GM23248 (cell line): ENCODE results near the gene OR1S1. TPM values are rescaled to one million over a fixed set of nuclear protein-coding genes. Genes with fewer than 3 reads are reported as not detected.

Experiments
- DNase-seq: peaks from one replicate; pipeline ENCODE4 v3.0.0-alpha.2; 2015
- H2AFZ ChIP-seq: fragments of 200-600 bp; sonication (generic); 2 replicates; pipeline ENCODE4 v1.6.1; 2016; ENCODE audit warnings: antibody characterized with exemption
- H3F3A ChIP-seq: fragments of 200-600 bp; sonication (generic); 2 replicates; pipeline ENCODE4 v1.6.1; 2016; ENCODE audit warnings: mild to moderate bottlenecking, antibody characterized with exemption, mixed run types; ENCODE audit not compliant: insufficient read depth
- H3K27ac ChIP-seq: fragments of 200-600 bp; sonication (generic); 2 replicates; pipeline ENCODE4 v1.5.1; 2016; ENCODE audit warnings: mild to moderate bottlenecking
- H3K27me3 ChIP-seq: fragments of 200-600 bp; sonication (generic); replicated peaks from 2 replicates; pipeline ENCODE4 v1.6.1; 2016; ENCODE audit warnings: mild to moderate bottlenecking; ENCODE audit not compliant: insufficient read depth
- H3K36me3 ChIP-seq: fragments of 200-600 bp; sonication (generic); 2 replicates; pipeline ENCODE4 v1.6.1; 2016; ENCODE audit warnings: low read depth, mild to moderate bottlenecking
- H3K4me1 ChIP-seq: fragments of 200-600 bp; sonication (generic); 2 replicates; pipeline ENCODE4 v1.6.1; 2016; ENCODE audit warnings: mild to moderate bottlenecking; ENCODE audit not compliant: insufficient read depth
- H3K4me2 ChIP-seq: fragments of 200-600 bp; sonication (generic); one replicate; pipeline ENCODE4 v1.6.1; 2016; ENCODE audit warnings: mild to moderate bottlenecking; ENCODE audit not compliant: unreplicated experiment
- H3K4me3 ChIP-seq: fragments of 200-600 bp; sonication (generic); 2 replicates; pipeline ENCODE4 v1.5.1; 2016; ENCODE audit warnings: mild to moderate bottlenecking
- H3K79me2 ChIP-seq: fragments of 200-600 bp; sonication (generic); 2 replicates; pipeline ENCODE4 v1.6.1; 2016; ENCODE audit warnings: mild to moderate bottlenecking; ENCODE audit not compliant: insufficient read depth
- H3K9ac ChIP-seq: fragments of 200-600 bp; sonication (generic); 2 replicates; pipeline ENCODE4 v1.6.1; 2016; ENCODE audit warnings: mild to moderate bottlenecking
- H3K9me2 ChIP-seq: fragments of 200-600 bp; sonication (generic); 2 replicates; pipeline ENCODE4 v1.6.1; 2016; ENCODE audit warnings: mixed run types, mild to moderate bottlenecking, moderate library complexity; ENCODE audit not compliant: insufficient read depth
- H3K9me3 ChIP-seq: fragments of 200-600 bp; sonication (generic); one replicate; pipeline ENCODE4 v1.6.1; 2017; ENCODE audit warnings: low read depth
- H4K20me1 ChIP-seq: fragments of 200-600 bp; sonication (generic); 2 replicates; pipeline ENCODE4 v1.6.0; 2016; ENCODE audit not compliant: insufficient read depth
- EZH2 ChIP-seq: fragments of 200-600 bp; sonication (generic); IDR thresholded peaks from 2 replicates; pipeline ENCODE4 v1.6.1; 2018; ENCODE audit warnings: antibody characterized with exemption, mild to moderate bottlenecking; ENCODE audit not compliant: insufficient read depth, poor library complexity, severe bottlenecking
- EZH2phosphoT487 ChIP-seq: fragments of 200-600 bp; sonication (generic); IDR thresholded peaks from 2 replicates; pipeline ENCODE4 v1.6.1; 2018; ENCODE audit warnings: antibody characterized with exemption, moderate library complexity, mild to moderate bottlenecking, low read depth; ENCODE audit not compliant: insufficient read depth
- WGBS, 2 experiments: methylation state at CpG; one replicate each; pipeline ENCODE4 v1.1.6; 2015 to 2017; ENCODE audit warnings: low lambda C conversion rate in 2 of 2, low coverage in 1 of 2; ENCODE audit errors: missing lambda C conversion rate in 2 of 2; 5-methylcytosine and 5-hydroxymethylcytosine counted together
- in situ Hi-C: fragments of 300-500 bp; cut with MboI; formaldehyde crosslinking; loops from 2 replicates; pipeline ENCODE4 v1.15.0; 2020
- polyA plus RNA-seq: library from polyadenylated mRNA; unstranded; fragments of >200 nt; fragmentation: Nextera tagmentation; extraction: Ambion mirVana; gene quantifications from 2 replicates; pipeline ENCODE4 v1.2.1, GENCODE V29; 2016
- total RNA-seq: library from RNA; depleted of rRNA; stranded (reverse); fragments of >200 nt; shearing (Covaris generic); gene quantifications from 2 replicates; pipeline ENCODE4 v1.2.3, GENCODE V29; 2014

Gene OR1S1
- total and polyA plus RNA-seq, 2 experiments from 2014 or later, result not detected

DNA sequence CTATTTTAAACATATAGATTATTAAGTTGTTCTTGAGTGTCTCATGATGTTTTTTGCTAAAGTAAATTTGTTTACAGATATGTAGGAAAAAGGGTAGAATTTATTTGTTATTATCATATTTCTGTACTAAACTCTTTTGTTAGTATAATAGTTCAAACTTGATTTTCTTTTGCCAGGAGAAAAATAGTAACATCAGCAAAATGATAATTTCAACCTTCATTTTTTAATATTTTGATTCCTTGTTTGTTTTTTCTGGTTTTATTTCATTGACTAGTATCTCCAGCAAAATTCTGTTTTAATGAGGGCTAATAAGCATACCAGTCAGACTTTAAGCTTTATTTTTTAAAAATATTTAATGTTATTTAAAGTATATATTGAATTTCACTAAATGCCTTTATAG is 4.0 kb downstream of the OR1S1 start:
- no peak for DNase-seq
- Histone ChIP-seq H3K9me3 (no peaks in the 10 kb centered on the region), H3K4me1 (no peaks in the 10 kb centered on the region), H3K9ac (no peak overlapping the region), H2AFZ (no peak overlapping the region), H3K9me2 (no peaks in the 10 kb centered on the region), H3K27me3 (no peaks in the 10 kb centered on the region), H3K4me3 (no peak overlapping the region), H3K4me2 (no peak overlapping the region), H3K79me2 (no peaks in the 10 kb centered on the region), H4K20me1 (no peaks in the 10 kb centered on the region), H3K36me3 (no peaks in the 10 kb centered on the region), H3F3A (no peaks in the 10 kb centered on the region), H3K27ac (no peak overlapping the region)
- TF ChIP-seq EZH2phosphoT487 (no peak), EZH2 (no peak)
- in situ Hi-C loops, result no loop called here

GRCh38 chr11:58222721-58223120 is 10.2 kb downstream of the OR1S1 start:
- 42% methylated on average over 7 of the region's 7 CpGs for WGBS, 2 experiments
- Histone ChIP-seq H3K79me2 (no peaks in the 10 kb centered on the region), H3K9me3 (no peaks in the 10 kb centered on the region), H3K4me2 (no peak overlapping the region), H3K9ac (no peak overlapping the region), H3K4me1 (no peaks in the 10 kb centered on the region), H3K27me3 (no peaks in the 10 kb centered on the region), H3K27ac (no peak overlapping the region), H3K4me3 (no peak overlapping the region), H4K20me1 (no peaks in the 10 kb centered on the region), H3K9me2 (no peaks in the 10 kb centered on the region), H3F3A (no peaks in the 10 kb centered on the region), H2AFZ (no peak overlapping the region), H3K36me3 (no peaks in the 10 kb centered on the region)
- peak; percentile 56 for DNase-seq
- TF ChIP-seq EZH2 (no peak), EZH2phosphoT487 (no peak)
- in situ Hi-C loops, result no loop called here

DNA sequence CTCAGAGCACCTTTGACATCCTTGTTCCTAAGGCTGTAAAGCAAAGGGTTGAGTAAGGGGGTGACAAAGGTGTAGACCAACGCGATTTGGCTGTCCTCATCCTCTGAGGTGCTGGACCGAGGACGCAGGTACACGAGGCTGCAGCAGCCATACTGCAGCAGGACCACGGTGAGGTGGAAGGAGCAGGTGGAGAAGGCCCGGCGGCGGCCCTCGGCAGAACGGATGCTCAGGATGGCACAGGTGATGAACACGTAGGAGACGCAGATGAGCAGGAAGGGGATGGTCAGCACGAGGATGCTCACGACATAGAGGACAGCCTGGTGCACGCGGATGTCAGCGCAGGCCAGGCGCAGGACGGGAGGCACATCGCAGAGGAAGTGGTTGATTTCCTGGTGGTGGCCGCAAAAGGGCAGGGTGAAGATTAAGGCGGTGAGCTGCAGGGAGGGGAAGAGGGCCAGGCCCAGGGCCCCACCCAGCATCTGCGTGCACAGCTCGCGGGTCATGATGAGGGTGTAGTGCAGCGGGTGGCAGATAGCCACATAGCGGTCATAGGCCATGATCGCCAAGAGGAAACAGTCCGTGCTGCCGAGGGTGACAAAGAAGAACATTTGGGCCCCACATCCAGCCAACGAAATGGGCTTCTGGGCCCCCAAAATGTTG is 15.6 kb downstream of the OR1S1 start:
- WGBS, 2 experiments, result 66 to 67% methylated on average over 32 of the region's 32 CpGs
- Histone ChIP-seq H3K4me2 (no peak overlapping the region), H3K27ac (no peak overlapping the region), H4K20me1 (no peaks in the 10 kb centered on the region), H3K36me3 (no peaks in the 10 kb centered on the region), H3K9me3 (no peaks in the 10 kb centered on the region), H3K9ac (no peak overlapping the region), H2AFZ (no peak overlapping the region), H3K4me1 (no peaks in the 10 kb centered on the region), H3K9me2 (peaks cover 4% of the 10 kb centered on the region; the same call in 1 of the 2 replicates), H3F3A (no peaks in the 10 kb centered on the region), H3K79me2 (no peaks in the 10 kb centered on the region), H3K4me3 (no peak overlapping the region), H3K27me3 (no peaks in the 10 kb centered on the region)
- DNase-seq, result no peak
- TF ChIP-seq EZH2, result no peak
- TF ChIP-seq EZH2phosphoT487, result no peak
- in situ Hi-C loops, result no loop called here

- Histone ChIP-seq H3K27me3 (no peaks in the 10 kb centered on the region), H3K9me2 (no peaks in the 10 kb centered on the region), H4K20me1 (no peaks in the 10 kb centered on the region), H3K4me1 (no peaks in the 10 kb centered on the region), H3K27ac (no peak overlapping the region), H3K9ac (no peak overlapping the region), H3K4me3 (no peak overlapping the region), H3K4me2 (no peak overlapping the region), H3K79me2 (no peaks in the 10 kb centered on the region), H3K9me3 (no peaks in the 10 kb centered on the region), H3K36me3 (no peaks in the 10 kb centered on the region), H2AFZ (no peak overlapping the region), H3F3A (no peaks in the 10 kb centered on the region)
- TF ChIP-seq EZH2phosphoT487 (no peak), EZH2 (no peak)
- in situ Hi-C loops, result no loop called here
- WGBS, 2 experiments, result 70 to 79% methylated on average over 2 of the region's 2 CpGs
- DNase-seq, result no peak
Measured at GRCh38 chr11:58243954-58244353, 31.4 kb downstream of the OR1S1 start.
